Heart right ventricle (tissue), 16 donors: ENCODE results near the gene CCDC183. TPM values are rescaled to one million over a fixed set of nuclear protein-coding genes. Genes with fewer than 3 reads are reported as not detected.

Experiments used
- ATAC-seq, 8 donors: fragments of 200-7000 bp; cut with Tn5 transposase; one replicate each; pipeline ENCODE4 v1.9.1; 2020; ENCODE audit warnings: mild to moderate bottlenecking in 8 of 8, moderate library complexity in 8 of 8, moderate number of reproducible peaks in 1 of 8
- DNase-seq, 2 donors: peaks; one replicate each; pipeline ENCODE4 v3.0.0-alpha.2; 2020
- H3K27ac ChIP-seq, 10 donors: fragments of 200-600 bp; sonication (generic) in 2 of 10; one replicate each; pipeline versions ENCODE4 v1.5.0 to v1.8.0; 2020 to 2022; ENCODE audit warnings: mild to moderate bottlenecking in 3 of 10
- H3K27me3 ChIP-seq, 7 donors: fragments of 200-600 bp; one replicate each; pipeline ENCODE4 v1.8.0; 2021 to 2022; ENCODE audit warnings: mild to moderate bottlenecking in 2 of 7
- H3K36me3 ChIP-seq, 9 donors: fragments of 200-600 bp; sonication (generic) in 1 of 9; one replicate each; pipeline versions ENCODE4 v1.5.0 to v1.8.0; 2020 to 2022; ENCODE audit warnings: mild to moderate bottlenecking in 2 of 9
- H3K4me1 ChIP-seq, 9 donors: fragments of 200-600 bp; sonication (generic) in 1 of 9; one replicate each; pipeline versions ENCODE4 v1.5.0 to v1.8.0; 2020 to 2022; ENCODE audit warnings: mild to moderate bottlenecking in 4 of 9
- H3K4me3 ChIP-seq, 10 donors: fragments of 200-600 bp; sonication (generic) in 2 of 10; one replicate each; pipeline versions ENCODE4 v1.5.0 to v1.8.0; 2020 to 2022; ENCODE audit warnings: mild to moderate bottlenecking in 7 of 10, moderate library complexity in 2 of 10
- H3K9me3 ChIP-seq, 11 donors: fragments of 200-600 bp in 10 of 11; sonication (generic) in 2 of 11; one replicate each; pipeline versions ENCODE4 v1.5.0 to v1.8.0; 2013 to 2022; ENCODE audit warnings: mild to moderate bottlenecking in 2 of 11, control low read depth in 1 of 11, moderate library complexity in 1 of 11
- WGBS, 2 donors: extraction: QIAGEN DNeasy Blood & Tissue Kit; methylation state at CpG; one replicate each; pipeline ENCODE4 v1.1.7; 2013; ENCODE audit warnings: inconsistent platforms in 1 of 2; 5-methylcytosine and 5-hydroxymethylcytosine counted together
- intact Hi-C, 10 donors: fragments of 100-400 bp; cut with DNase I; formaldehyde crosslinking; loops; one replicate each; pipeline versions ENCODE4 v1.11.1 to v1.14.2; 2022
- polyA plus RNA-seq, 2 donors: library from polyadenylated mRNA; stranded (reverse); fragments of 200-250 nt; gene quantifications; one replicate each; pipeline ENCODE4 v1.2.3, GENCODE V29; 2013
- total RNA-seq, 10 donors: library from RNA; stranded (reverse); fragmentation: NEBNext Ultra II Directional in 3 of 10; extraction: Animal tissue kit (Norgen Biotek cat#: 25700) in 3 of 10; gene quantifications; one replicate each; pipeline versions ENCODE4 v1.2.1 to v1.2.4, GENCODE V29; 2021 to 2023
- TF ChIP-seq, protein P1 (sequence below), 9 donors: fragments of 200-600 bp; sonication (generic) in 2 of 9; IDR thresholded peaks; one replicate each; pipeline versions ENCODE4 v1.5.0 to v1.8.0; 2021 to 2022; ENCODE audit warnings: antibody characterized with exemption in 9 of 9, mild to moderate bottlenecking in 5 of 9, moderate library complexity in 1 of 9
- donor health status: Arrhythmogenic right ventricular cardiomyopathy.
- donor health status: ischemic (EF 13 %, LVEDD 7.1; RV severe dilation, severe dysfunction).
- donor health status: healthy with polysubstance abuse.
- donor health status: DM: no; HTN: yes; CAD: no.
- donor health status: DM: no; HTN: no; CAD: no.
- donor health status: ischemic (EF 25% LVEDD 6.9; RV normal size, moderate dysfunction).
- donor health status: ischemic (EF 25% LVEDD 5.7; RV mildly dilated, moderate dysfunction).
- donor health status: healthy.
- donor health status: DM: yes; HTN: yes; CAD: no.
- donor health status: Ischemic cardiomyopathy.
- donor health status: ischemic (EF 35%, LVEDD 5.7; RV mildly dilated, moderate dysfunction).
- donor health status: nonischemic (EF 11% LVEDD 7.7; RV severe dilation, severe dysfunction).
- donor health status: DM: yes; HTN: yes; CAD: no.
- donor health status: PGD.
- donor health status: ischemic (EF 29% LVEDD 5.4; RV normal size, mild dysfunction).
- donor health status: nonischemic (EF 23%, LVEDD 6.1; RV moderate dilation, normal function).

The CCDC183 gene
- total and polyA plus RNA-seq, 12 donors: 0.49 to 9.2 (median 1.1) TPM

DNA sequence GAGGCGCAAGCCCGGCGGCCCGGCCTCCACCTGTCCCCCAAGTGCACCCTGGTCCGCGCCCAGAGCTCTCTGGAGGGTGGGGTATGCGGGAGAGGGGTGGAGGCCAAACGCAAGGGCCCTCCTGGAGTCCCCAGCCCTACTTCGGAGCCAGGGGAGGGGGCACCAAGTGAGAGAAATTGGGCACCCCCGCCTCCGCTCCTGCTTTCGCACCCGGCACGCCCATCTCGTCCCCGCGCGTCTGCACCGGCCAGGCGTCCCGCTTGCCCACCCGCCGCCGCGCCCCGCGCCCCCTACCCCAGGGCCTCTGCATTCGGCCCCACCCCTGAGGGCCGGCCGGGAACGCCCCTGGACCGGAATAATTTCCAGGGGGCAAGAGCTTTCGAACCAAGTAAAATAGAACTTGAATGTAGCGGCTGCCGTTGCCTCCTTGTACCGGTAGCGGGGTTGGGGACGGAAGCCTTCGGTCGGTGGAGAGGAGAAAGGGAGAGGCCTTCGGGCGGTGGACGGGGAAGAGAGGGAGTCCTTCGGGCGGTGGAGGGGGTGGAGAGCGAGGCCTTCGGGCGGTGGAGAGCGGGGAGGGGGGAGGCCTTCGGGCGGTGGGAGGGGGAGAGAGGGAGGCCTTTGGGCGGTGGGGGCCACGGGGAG lies 52.4 kb downstream of the CCDC183 start:
- peaks cover 0 to 33% (median 11%) of the 10 kb centered on the region in 9 donors for H3K36me3 ChIP-seq
- TF ChIP-seq, protein P1, sequence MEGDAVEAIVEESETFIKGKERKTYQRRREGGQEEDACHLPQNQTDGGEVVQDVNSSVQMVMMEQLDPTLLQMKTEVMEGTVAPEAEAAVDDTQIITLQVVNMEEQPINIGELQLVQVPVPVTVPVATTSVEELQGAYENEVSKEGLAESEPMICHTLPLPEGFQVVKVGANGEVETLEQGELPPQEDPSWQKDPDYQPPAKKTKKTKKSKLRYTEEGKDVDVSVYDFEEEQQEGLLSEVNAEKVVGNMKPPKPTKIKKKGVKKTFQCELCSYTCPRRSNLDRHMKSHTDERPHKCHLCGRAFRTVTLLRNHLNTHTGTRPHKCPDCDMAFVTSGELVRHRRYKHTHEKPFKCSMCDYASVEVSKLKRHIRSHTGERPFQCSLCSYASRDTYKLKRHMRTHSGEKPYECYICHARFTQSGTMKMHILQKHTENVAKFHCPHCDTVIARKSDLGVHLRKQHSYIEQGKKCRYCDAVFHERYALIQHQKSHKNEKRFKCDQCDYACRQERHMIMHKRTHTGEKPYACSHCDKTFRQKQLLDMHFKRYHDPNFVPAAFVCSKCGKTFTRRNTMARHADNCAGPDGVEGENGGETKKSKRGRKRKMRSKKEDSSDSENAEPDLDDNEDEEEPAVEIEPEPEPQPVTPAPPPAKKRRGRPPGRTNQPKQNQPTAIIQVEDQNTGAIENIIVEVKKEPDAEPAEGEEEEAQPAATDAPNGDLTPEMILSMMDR (IDR thresholded peaks at IDR 0.05): no peak
- 0% methylated on average over 21 to 51 of the region's 53 CpGs for WGBS, 2 donors
- H3K4me3 ChIP-seq: peak overlapping the region; percentile 74 to 99 (median 82)
- peak overlapping the region; percentile 77 to 96 (median 92) for H3K27ac ChIP-seq
- ATAC-seq (peak; percentile 10 to 50 (median 31)), DNase-seq (peak; percentile 57)
- peaks cover 0 to 48% (median 25%) of the 10 kb centered on the region in 7 donors for H3K27me3 ChIP-seq
- H3K9me3 ChIP-seq: no peaks in the 10 kb centered on the region
- peaks cover 20 to 61% (median 53%) of the 10 kb centered on the region in 9 donors for H3K4me1 ChIP-seq
- intact Hi-C loops: loop anchor here in 6 of 10 donors (1.0 to 10.0 kb wide), 9 partner anchors 38 to 176 kb away; partner anchors contain the start of genes FBXW5 (in 5 of the 6), TMEM141 (in 3 of the 6), TRAF2 (in 2 of the 6) and ABCA2 (in 1 of the 6)

DNA sequence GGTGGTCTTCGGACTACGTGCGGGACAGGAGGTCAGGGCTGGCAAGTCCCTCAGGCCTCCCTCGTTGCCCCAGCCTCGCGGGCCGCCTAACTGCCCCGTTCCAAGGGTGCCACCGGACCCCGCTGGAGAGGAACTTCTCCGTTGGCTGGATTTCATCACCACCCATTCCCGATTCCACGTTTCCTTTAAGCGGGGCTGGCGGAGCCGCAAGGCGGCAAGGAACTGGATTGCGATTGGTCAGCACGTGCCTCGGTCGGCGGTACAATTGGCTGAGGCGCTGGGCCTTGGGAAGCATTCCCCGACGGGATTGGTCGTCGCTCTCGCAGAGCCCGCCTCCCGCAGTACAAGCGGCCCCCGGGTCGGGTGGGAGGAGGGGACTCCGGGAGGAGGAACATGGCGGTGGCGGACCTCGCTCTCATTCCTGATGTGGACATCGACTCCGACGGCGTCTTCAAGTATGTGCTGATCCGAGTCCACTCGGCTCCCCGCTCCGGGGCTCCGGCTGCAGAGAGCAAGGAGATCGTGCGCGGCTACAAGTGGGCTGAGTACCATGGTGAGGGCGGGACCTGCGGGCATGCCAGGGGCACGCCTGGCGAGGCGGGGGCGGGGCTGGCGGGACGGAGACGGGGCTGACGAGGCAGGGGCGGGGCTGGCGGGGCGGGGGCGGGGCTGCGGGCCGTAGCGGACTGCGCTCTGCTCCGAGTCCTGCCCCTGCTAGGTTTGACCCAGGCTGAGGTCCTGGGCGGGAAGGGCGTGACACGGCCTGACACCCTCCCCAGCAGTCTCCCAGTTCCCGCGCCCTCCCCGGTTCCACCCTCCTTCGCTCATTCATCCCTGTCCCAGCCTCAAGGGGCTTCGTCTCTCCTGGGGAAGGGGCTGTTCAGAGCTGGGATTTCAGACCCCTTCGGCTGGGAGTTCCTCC lies 53.2 kb downstream of the CCDC183 start, which contains the start of gene PHPT1:
Gene PHPT1, plus strand, starts transcription at position 372 of the 922 bp plus-strand sequence. Its CDS starts 22 bp downstream, at position 394.
- 0% methylated on average over 65 to 77 of the region's 77 CpGs for WGBS, 2 donors
- Histone ChIP-seq H3K36me3 (peaks cover 0 to 33% (median 11%) of the 10 kb centered on the region in 9 donors), H3K9me3 (no peaks in the 10 kb centered on the region), H3K4me1 (peaks cover 18 to 53% (median 46%) of the 10 kb centered on the region in 9 donors), H3K27ac (peak within 1 kb of the TSS; percentile 77 to 96 (median 92)), H3K27me3 (peaks cover 0 to 40% (median 17%) of the 10 kb centered on the region in 7 donors), H3K4me3 (peak within 1 kb of the TSS; percentile 74 to 99 (median 82))
- TF ChIP-seq, protein P1 (IDR thresholded peaks at IDR 0.05): no peak
- ATAC-seq (peak; percentile 82 to 95 (median 91)), DNase-seq (peak; percentile 98)
- intact Hi-C loops: loop anchor here in 6 of 10 donors (1.0 to 10.0 kb wide), 9 partner anchors 37 to 176 kb away; partner anchors contain the start of genes FBXW5 (in 5 of the 6), TMEM141 (in 3 of the 6), TRAF2 (in 2 of the 6) and ABCA2 (in 1 of the 6)

DNA sequence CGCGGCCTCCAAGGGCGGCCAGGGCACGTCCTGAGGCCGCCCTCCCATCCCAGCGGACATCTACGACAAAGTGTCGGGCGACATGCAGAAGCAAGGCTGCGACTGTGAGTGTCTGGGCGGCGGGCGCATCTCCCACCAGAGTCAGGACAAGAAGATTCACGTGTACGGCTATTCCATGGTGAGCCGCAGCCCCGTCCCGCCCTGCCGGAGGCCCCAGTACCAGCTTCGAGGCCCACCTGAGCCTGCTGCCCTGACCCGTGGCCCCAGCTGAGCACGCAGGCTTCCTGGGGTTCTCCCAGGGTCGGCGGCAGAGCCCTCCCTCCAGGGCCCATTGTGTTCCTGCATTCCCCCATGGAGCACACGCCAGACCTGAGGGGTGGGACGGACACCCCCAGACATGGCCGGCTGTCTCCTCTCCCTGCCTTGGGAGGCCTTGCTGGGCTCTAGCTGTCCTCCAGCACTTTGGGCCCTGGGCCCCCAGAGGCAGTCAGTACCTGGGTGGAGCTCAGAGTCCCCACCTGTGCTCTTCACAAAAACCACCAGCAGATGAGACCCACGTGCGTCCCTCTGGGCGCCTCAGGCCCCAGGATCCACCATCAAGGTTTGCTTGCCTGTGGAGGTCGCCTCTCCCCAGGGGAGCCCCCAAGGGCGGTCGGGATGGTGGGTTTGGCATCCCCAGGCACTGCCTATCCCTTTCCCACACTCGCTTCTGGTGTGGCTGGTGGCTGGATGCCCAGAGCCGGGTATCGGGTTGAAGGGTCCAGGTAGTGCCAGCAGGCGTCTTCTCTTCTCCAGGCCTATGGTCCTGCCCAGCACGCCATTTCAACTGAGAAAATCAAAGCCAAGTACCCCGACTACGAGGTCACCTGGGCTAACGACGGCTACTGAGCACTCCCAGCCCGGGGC lies 54.1 kb downstream of the CCDC183 start:
- TF ChIP-seq, protein P1 (IDR thresholded peaks at IDR 0.05): no peak
- Histone ChIP-seq H3K4me1 (peaks cover 18 to 50% (median 45%) of the 10 kb centered on the region in 9 donors), H3K36me3 (peaks cover 0 to 33% (median 11%) of the 10 kb centered on the region in 9 donors), H3K9me3 (no peaks in the 10 kb centered on the region), H3K27me3 (peaks cover 0 to 34% (median 12%) of the 10 kb centered on the region in 7 donors), H3K4me3 (peak overlapping the region; percentile 39 to 99 (median 82)), H3K27ac (peak overlapping the region; percentile 77 to 96 (median 92))
- ATAC-seq: no peak
- WGBS, 2 donors: 31 to 37% methylated on average over 43 of the region's 43 CpGs
- peak in 1 of 2 donors; percentile 35 for DNase-seq
- intact Hi-C loops: loop anchor here in 8 of 10 donors (1.0 to 10.0 kb wide), 11 partner anchors 36 to 175 kb away; partner anchors contain the start of genes FBXW5 (in 6 of the 8), TMEM141 (in 3 of the 8), C8G (in 2 of the 8) and TRAF2 (in 2 of the 8)
